HG03095 (cell line): ENCODE measurements around the gene SLC4A7.
"Not testable (repeated sequence)": the region's sequence is repeated elsewhere in the genome, so short reads cannot be mapped to it uniquely, and the experiment has no call there.

Source experiments
- ATAC-seq: cut with Tn5 transposase; IDR thresholded peaks from one replicate; pipeline ENCODE4 v1.9.1; 2021; ENCODE audit warnings: moderate library complexity; ENCODE audit not compliant: unreplicated experiment

SLC4A7 gene

GRCh38 chr3:27328982-27329762, 155.0 kb downstream of the SLC4A7 start:
- not testable (repeated sequence) for ATAC-seq

DNA sequence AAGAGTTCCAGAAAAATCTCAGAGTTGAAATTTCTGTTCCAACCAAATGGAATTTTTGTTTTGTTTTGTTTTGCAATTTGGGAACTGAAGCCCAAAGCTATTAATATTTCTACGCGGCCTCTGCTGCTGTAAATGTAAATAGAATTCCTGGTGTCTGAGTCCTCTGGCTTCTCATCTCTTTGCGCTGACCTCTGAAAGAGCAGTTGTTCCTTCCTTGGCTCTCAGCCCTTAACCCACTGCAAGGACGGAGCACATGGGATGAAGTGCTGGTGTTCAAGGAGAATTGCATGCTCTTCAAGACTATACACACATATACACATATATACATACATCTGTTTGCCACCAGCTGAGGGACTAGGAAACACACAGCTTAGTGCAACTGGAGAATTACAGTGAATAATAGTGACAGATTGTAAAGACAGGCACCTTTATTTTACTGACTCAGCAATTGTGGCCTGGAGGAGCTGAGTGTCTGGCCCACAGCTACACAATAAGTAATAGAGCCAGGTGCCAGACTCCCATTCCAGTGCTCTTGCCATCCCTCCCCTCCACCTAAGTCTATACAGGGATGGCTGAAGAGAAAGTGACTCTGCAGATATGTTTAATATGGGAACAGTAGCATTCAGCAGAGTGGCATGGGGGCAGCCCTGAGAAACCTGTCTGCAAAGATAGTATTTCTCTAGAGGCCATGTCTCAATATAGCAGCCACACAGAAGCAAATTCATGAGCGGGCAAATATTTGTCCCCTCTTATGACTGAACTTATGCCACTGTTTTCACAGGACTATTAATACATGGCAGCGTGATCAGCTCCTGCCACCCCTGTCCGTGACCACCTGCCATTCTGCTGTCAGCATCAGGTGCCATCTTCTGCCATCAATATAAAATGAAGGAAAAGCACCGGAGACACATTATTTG, 157.3 kb downstream of the SLC4A7 start:
- ATAC-seq: no peak

- no peak for ATAC-seq
Observed at GRCh38 chr3:27326202-27326601, 158.0 kb downstream of the SLC4A7 start.

GRCh38 chr3:27325419-27325818, 158.8 kb downstream of the SLC4A7 start:
- no peak for ATAC-seq

DNA sequence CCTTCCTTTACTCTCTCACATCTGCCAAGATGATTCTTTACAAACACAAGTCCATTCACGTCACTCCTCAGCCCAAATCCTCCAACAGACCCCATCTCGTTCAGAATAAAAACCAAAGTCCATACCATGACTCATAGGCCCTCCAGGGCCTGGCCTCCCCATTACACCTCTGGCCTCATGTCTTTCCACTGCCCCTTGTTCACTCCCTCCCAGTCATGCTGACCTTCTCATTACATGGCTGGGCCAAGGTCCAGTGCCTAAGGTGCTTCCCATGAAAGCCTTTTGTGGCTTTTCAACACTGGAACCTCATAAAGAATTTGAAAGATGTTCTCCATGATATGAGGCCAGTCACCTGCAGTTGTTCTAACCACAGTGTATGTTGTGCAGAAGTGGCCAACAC, 159.5 kb downstream of the SLC4A7 start:
- ATAC-seq: no peak

GRCh38 chr3:27323087-27323570, 161.1 kb downstream of the SLC4A7 start:
- no peak for ATAC-seq
